ENCODE results near the gene CLEC3B. TPM values are rescaled to one million over a fixed set of nuclear protein-coding genes. Genes with fewer than 3 reads are reported as not detected.
A peak's percentile ranks its signal among the peaks of the same experiment; 100 is the strongest.

Gene CLEC3B
- total and polyA plus RNA-seq, 4 donors = 33.1 to 167 (median 90.3) TPM

- DNase-seq = no peak
- ATAC-seq (ENCODE audit: insufficient read depth, low FRiP score) = no peak
- peak overlapping the region in 1 of 2 donors; percentile 18 for H3K27ac ChIP-seq (ENCODE audit: low read depth in 1 of 2, low read length in 1 of 2)
- peaks cover 6 to 17% (median 7%) of the 10 kb centered on the region in 5 donors for H3K4me1 ChIP-seq (ENCODE audit: control insufficient read depth in 5 of 5, insufficient read depth in 5 of 5, low read length in 5 of 5)
- no peak overlapping the region for H3K4me3 ChIP-seq
- H3K9ac ChIP-seq (ENCODE audit: insufficient read depth in 1 of 2, low read length in 2 of 2) = no peak overlapping the region
- H3K36me3 ChIP-seq (ENCODE audit: control insufficient read depth in 4 of 4, insufficient read depth in 4 of 4, low read length in 4 of 4) = peaks cover 11 to 25% (median 13%) of the 10 kb centered on the region in 4 donors
- WGBS, 2 donors = 72 to 89% methylated on average over 1 of the region's 1 CpG
- no peaks in the 10 kb centered on the region for H3K27me3 ChIP-seq (ENCODE audit: control insufficient read depth in 3 of 3, insufficient read depth in 3 of 3, low read length in 2 of 3)
- H3K9me3 ChIP-seq (ENCODE audit: control insufficient read depth in 4 of 4, insufficient read depth in 3 of 4, low read length in 3 of 4) = no peaks in the 10 kb centered on the region
- no peak for TF ChIP-seq CTCF (IDR thresholded peaks at IDR 0.05; ENCODE audit: control extremely low read depth, extremely low read depth)
Observed at GRCh38 chr3:44989636-44990373, 36.3 kb upstream of the CLEC3B start.

- Histone ChIP-seq H3K4me3 (no peak overlapping the region), H3K9ac (ENCODE audit: insufficient read depth in 1 of 2, low read length in 2 of 2) (no peak overlapping the region), H3K36me3 (ENCODE audit: control insufficient read depth in 4 of 4, insufficient read depth in 4 of 4, low read length in 4 of 4) (peaks cover 11 to 25% (median 13%) of the 10 kb centered on the region in 4 donors), H3K27me3 (ENCODE audit: control insufficient read depth in 3 of 3, insufficient read depth in 3 of 3, low read length in 2 of 3) (no peaks in the 10 kb centered on the region), H3K9me3 (ENCODE audit: control insufficient read depth in 4 of 4, insufficient read depth in 3 of 4, low read length in 3 of 4) (no peaks in the 10 kb centered on the region), H3K27ac (ENCODE audit: low read depth in 1 of 2, low read length in 1 of 2) (no peak overlapping the region), H3K4me1 (ENCODE audit: control insufficient read depth in 5 of 5, insufficient read depth in 5 of 5, low read length in 5 of 5) (peaks cover 8 to 30% (median 15%) of the 10 kb centered on the region in 5 donors)
- 89 to 92% methylated on average over 1 of the region's 1 CpG for WGBS, 2 donors
- no peak for ATAC-seq (ENCODE audit: insufficient read depth, low FRiP score)
- no peak for TF ChIP-seq CTCF (IDR thresholded peaks at IDR 0.05; ENCODE audit: control extremely low read depth, extremely low read depth)
- no peak for DNase-seq
Observed at GRCh38 chr3:44991326-44991725, 34.8 kb upstream of the CLEC3B start.

- ATAC-seq (ENCODE audit: insufficient read depth, low FRiP score) = no peak
- H3K27ac ChIP-seq (ENCODE audit: low read depth in 1 of 2, low read length in 1 of 2) = no peak overlapping the region
Observed at GRCh38 chr3:44992555-44993470, 33.3 kb upstream of the CLEC3B start.

More at GRCh38 chr3:44992555-44993470, 33.3 kb upstream of the CLEC3B start:
- H3K4me1 ChIP-seq (ENCODE audit: control insufficient read depth in 5 of 5, insufficient read depth in 5 of 5, low read length in 5 of 5) = peaks cover 8 to 39% (median 12%) of the 10 kb centered on the region in 5 donors
- H3K36me3 ChIP-seq (ENCODE audit: control insufficient read depth in 4 of 4, insufficient read depth in 4 of 4, low read length in 4 of 4) = peaks cover 14 to 29% (median 18%) of the 10 kb centered on the region in 4 donors
- H3K9ac ChIP-seq (ENCODE audit: insufficient read depth in 1 of 2, low read length in 2 of 2) = no peak overlapping the region
- H3K4me3 ChIP-seq = no peak overlapping the region
- TF ChIP-seq CTCF (IDR thresholded peaks at IDR 0.05; ENCODE audit: control extremely low read depth, extremely low read depth) = peak; percentile 39
- 72 to 73% methylated on average over 7 of the region's 7 CpGs for WGBS, 2 donors
- H3K9me3 ChIP-seq (ENCODE audit: control insufficient read depth in 4 of 4, insufficient read depth in 3 of 4, low read length in 3 of 4) = no peaks in the 10 kb centered on the region
- no peak for DNase-seq
- H3K27me3 ChIP-seq (ENCODE audit: control insufficient read depth in 3 of 3, insufficient read depth in 3 of 3, low read length in 2 of 3) = no peaks in the 10 kb centered on the region
